ENCODE data around the gene POSTN. TPM values are rescaled to one million over a fixed set of nuclear protein-coding genes. Genes with fewer than 3 reads are reported as not detected.

Gene POSTN
- total and polyA plus RNA-seq, 2 of the 8 experiments (the other 6 are each of a cell fraction or from before 2014, with no cell fraction given) = 0.30 to 0.74 TPM

- TF ChIP-seq TBP (IDR thresholded peaks at IDR 0.05; ENCODE audit: low read depth, low read length) = no peak
Observed at GRCh38 chr13:37647031-37647650, 48.6 kb upstream of the POSTN start (continued).

Data from H1 (cell line).